ENCODE measurements around the gene ESRRA. TPM values are rescaled to one million over a fixed set of nuclear protein-coding genes. Genes with fewer than 3 reads are reported as not detected.

Gene ESRRA
- total and polyA plus RNA-seq, 9 of the 15 experiments (the other 6 are each of a cell fraction or from before 2014, with no cell fraction given), result 0.27 to 89.7 (median 23.7) TPM

DNA sequence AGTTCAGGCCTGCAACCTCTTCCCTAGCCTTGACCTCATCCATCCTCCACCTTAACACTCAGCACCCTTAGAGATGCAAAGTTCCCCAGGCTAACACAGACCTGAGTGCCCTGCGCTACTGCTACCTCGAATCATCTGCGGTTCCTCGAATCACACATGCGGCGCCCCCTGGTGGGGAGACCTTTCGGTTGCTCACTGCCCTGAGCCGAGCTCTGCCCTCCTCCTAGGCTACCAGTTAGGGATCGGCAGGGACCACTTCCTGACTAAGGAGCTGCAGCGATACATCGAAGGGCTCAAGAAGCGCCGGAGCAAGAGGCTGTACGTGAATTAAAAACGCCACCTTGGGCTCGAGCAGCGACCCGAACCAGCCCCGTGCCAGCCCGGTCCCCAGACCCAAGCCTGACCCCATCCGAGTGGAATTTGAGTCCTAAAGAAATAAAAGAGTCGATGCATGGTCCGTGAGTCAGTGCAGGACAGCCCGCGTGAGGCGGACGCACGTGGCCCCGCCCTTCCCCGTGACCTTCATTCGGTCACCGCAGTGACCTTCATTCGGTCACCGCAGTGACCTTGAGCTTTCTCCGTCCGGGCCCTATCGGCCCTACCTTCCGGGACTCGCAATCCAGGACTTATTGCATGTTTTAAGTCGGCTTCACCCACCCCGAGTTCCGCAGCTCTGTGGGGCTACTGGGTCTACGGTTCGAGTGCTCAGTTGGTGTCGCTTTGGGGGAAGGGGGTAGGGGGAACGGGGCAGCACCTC is 830 bp upstream of the ESRRA start (continued):
- TF ChIP-seq, protein P1, sequence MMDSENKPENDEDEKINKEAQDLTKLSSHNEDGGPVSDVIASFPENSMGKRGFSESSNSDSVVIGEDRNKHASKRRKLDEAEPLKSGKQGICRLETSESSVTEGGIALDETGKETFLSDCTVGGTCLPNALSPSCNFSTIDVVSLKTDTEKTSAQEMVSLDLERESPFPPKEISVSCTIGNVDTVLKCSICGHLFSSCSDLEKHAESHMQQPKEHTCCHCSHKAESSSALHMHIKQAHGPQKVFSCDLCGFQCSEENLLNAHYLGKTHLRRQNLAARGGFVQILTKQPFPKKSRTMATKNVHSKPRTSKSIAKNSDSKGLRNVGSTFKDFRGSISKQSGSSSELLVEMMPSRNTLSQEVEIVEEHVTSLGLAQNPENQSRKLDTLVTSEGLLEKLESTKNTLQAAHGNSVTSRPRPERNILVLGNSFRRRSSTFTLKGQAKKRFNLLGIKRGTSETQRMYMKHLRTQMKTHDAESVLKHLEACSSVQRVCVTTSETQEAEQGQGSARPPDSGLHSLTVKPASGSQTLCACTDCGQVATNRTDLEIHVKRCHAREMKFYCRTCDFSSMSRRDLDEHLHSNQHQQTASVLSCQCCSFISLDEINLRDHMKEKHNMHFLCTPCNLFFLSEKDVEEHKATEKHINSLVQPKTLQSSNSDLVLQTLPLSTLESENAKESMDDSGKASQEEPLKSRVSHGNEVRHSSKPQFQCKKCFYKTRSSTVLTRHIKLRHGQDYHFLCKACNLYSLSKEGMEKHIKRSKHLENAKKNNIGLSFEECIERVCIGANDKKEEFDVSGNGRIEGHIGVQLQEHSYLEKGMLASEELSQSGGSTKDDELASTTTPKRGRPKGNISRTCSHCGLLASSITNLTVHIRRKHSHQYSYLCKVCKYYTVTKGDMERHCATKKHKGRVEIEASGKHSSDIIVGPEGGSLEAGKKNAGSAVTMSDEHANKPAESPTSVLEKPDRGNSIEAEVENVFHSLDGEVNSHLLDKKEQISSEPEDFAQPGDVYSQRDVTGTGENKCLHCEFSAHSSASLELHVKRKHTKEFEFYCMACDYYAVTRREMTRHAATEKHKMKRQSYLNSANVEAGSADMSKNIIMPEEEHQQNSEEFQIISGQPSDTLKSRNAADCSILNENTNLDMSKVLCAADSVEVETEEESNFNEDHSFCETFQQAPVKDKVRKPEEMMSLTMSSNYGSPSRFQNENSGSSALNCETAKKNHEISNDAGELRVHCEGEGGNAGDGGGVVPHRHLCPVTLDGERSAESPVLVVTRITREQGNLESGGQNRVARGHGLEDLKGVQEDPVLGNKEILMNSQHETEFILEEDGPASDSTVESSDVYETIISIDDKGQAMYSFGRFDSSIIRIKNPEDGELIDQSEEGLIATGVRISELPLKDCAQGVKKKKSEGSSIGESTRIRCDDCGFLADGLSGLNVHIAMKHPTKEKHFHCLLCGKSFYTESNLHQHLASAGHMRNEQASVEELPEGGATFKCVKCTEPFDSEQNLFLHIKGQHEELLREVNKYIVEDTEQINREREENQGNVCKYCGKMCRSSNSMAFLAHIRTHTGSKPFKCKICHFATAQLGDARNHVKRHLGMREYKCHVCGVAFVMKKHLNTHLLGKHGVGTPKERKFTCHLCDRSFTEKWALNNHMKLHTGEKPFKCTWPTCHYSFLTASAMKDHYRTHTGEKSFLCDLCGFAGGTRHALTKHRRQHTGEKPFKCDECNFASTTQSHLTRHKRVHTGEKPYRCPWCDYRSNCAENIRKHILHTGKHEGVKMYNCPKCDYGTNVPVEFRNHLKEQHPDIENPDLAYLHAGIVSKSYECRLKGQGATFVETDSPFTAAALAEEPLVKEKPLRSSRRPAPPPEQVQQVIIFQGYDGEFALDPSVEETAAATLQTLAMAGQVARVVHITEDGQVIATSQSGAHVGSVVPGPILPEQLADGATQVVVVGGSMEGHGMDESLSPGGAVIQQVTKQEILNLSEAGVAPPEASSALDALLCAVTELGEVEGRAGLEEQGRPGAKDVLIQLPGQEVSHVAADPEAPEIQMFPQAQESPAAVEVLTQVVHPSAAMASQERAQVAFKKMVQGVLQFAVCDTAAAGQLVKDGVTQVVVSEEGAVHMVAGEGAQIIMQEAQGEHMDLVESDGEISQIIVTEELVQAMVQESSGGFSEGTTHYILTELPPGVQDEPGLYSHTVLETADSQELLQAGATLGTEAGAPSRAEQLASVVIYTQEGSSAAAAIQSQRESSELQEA (IDR thresholded peaks at IDR 0.05; ENCODE audit: low read depth), result no peak
- no peak for TF ChIP-seq TGIF2 (CRISPR knock-in tag; IDR thresholded peaks at IDR 0.05)
- TF ChIP-seq, protein P2, sequence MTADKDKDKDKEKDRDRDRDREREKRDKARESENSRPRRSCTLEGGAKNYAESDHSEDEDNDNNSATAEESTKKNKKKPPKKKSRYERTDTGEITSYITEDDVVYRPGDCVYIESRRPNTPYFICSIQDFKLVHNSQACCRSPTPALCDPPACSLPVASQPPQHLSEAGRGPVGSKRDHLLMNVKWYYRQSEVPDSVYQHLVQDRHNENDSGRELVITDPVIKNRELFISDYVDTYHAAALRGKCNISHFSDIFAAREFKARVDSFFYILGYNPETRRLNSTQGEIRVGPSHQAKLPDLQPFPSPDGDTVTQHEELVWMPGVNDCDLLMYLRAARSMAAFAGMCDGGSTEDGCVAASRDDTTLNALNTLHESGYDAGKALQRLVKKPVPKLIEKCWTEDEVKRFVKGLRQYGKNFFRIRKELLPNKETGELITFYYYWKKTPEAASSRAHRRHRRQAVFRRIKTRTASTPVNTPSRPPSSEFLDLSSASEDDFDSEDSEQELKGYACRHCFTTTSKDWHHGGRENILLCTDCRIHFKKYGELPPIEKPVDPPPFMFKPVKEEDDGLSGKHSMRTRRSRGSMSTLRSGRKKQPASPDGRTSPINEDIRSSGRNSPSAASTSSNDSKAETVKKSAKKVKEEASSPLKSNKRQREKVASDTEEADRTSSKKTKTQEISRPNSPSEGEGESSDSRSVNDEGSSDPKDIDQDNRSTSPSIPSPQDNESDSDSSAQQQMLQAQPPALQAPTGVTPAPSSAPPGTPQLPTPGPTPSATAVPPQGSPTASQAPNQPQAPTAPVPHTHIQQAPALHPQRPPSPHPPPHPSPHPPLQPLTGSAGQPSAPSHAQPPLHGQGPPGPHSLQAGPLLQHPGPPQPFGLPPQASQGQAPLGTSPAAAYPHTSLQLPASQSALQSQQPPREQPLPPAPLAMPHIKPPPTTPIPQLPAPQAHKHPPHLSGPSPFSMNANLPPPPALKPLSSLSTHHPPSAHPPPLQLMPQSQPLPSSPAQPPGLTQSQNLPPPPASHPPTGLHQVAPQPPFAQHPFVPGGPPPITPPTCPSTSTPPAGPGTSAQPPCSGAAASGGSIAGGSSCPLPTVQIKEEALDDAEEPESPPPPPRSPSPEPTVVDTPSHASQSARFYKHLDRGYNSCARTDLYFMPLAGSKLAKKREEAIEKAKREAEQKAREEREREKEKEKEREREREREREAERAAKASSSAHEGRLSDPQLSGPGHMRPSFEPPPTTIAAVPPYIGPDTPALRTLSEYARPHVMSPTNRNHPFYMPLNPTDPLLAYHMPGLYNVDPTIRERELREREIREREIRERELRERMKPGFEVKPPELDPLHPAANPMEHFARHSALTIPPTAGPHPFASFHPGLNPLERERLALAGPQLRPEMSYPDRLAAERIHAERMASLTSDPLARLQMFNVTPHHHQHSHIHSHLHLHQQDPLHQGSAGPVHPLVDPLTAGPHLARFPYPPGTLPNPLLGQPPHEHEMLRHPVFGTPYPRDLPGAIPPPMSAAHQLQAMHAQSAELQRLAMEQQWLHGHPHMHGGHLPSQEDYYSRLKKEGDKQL (CRISPR knock-in tag; IDR thresholded peaks at IDR 0.05; ENCODE audit: borderline replicate concordance), result no peak
- TF ChIP-seq ZNF561 (CRISPR knock-in tag; conservative IDR thresholded peaks at IDR 0.05), result no peak
- TF ChIP-seq ZNF274 (IDR thresholded peaks at IDR 0.05; ENCODE audit: borderline replicate concordance, low read depth, low read length), result no peak
- TF ChIP-seq PHF8 (IDR thresholded peaks at IDR 0.05; ENCODE audit: borderline replicate concordance, low read length), result peak; percentile 61
- TF ChIP-seq, protein P3, sequence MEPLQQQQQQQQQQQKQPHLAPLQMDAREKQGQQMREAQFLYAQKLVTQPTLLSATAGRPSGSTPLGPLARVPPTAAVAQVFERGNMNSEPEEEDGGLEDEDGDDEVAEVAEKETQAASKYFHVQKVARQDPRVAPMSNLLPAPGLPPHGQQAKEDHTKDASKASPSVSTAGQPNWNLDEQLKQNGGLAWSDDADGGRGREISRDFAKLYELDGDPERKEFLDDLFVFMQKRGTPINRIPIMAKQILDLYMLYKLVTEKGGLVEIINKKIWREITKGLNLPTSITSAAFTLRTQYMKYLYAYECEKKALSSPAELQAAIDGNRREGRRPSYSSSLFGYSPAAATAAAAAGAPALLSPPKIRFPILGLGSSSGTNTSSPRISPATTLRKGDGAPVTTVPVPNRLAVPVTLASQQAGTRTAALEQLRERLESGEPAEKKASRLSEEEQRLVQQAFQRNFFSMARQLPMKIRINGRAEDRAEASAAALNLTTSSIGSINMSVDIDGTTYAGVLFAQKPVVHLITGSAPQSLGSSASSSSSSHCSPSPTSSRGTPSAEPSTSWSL (CRISPR knock-in tag; IDR thresholded peaks at IDR 0.05; ENCODE audit: borderline replicate concordance), result no peak
- TF ChIP-seq POU5F1 (IDR thresholded peaks at IDR 0.05; ENCODE audit: borderline replicate concordance, low read depth, low read length, partially characterized antibody), result no peak
- TF ChIP-seq NBN (IDR thresholded peaks at IDR 0.05; ENCODE audit: low read depth), result no peak
- no peak for TF ChIP-seq MCM3 (IDR thresholded peaks at IDR 0.05)
